Neuron (in vitro differentiated cells): ENCODE results near the gene MYOD1.
A peak's percentile ranks its signal among the peaks of the same experiment; 100 is the strongest.

Source experiments
- H2AFZ ChIP-seq: one replicate; pipeline ENCODE4 v1.6.1; 2013; ENCODE audit warnings: low read depth, mild to moderate bottlenecking, inconsistent platforms, low read length, moderate library complexity
- H3K27me3 ChIP-seq: one replicate; pipeline ENCODE4 v1.6.1; 2013; ENCODE audit warnings: low read length; ENCODE audit not compliant: insufficient read depth
- H3K36me3 ChIP-seq: one replicate; pipeline ENCODE4 v1.6.1; 2013; ENCODE audit warnings: low read length; ENCODE audit not compliant: insufficient read depth
- H3K4me1 ChIP-seq: one replicate; pipeline ENCODE4 v1.6.1; 2013; ENCODE audit warnings: low read length; ENCODE audit not compliant: insufficient read depth
- H3K4me3 ChIP-seq: 2 replicates; pipeline ENCODE4 v1.5.1; 2013; ENCODE audit warnings: mild to moderate bottlenecking, low read length, moderate library complexity
- H3K9me3 ChIP-seq: one replicate; pipeline ENCODE4 v1.6.1; 2013; ENCODE audit warnings: low read length

MYOD1 gene

DNA sequence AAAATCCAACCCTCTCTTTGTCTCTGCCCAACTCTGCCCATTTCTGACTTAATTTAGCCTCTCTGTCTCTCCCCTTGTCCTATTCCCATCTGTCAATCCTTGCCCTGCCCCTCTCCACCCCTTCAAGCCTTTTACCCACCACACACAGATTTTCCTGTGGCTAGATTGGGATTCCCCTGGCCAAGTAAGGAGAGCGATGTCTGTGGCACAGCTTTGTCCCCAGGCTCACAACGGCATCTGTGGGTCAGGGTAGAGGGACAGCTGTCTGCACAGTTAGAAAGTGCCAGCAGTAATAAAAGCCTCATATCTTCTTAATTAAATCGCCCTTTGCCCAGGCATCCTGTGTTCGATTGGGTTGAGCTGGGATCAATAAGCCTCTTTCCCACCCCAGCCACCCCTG lies 13.9 kb downstream of the MYOD1 start:
- Histone ChIP-seq H3K36me3 (no peaks in the 10 kb centered on the region), H3K4me1 (peaks cover 25% of the 10 kb centered on the region), H3K4me3 (no peak overlapping the region), H3K9me3 (no peaks in the 10 kb centered on the region), H3K27me3 (no peaks in the 10 kb centered on the region), H2AFZ (no peak overlapping the region)

DNA sequence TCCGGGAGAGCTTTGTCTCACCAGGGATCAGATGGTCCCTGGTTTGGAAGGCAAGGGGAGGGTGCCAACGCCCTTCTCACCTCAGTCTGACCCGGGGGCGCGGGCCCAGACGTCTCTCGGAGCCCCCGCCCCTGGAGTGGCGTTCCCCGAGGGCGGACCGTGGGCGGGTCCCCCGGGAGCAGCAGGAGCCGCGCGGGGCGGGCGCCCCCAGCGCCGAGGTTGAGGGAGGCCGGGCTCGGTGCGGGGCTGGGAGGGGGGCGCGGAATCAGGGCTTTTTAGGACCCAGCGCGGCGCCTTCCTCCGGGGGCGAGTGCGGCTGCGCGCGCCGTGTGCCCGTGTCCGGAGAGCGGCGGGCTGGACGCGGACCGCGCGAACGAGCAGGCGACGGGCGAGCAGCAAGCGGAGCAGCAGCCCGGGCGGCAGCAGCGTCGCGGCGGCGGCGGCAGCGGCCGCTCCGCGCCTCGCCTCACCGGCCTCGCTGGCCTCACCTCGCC lies 15.1 kb downstream of the MYOD1 start, which contains the start of gene KCNC1:
KCNC1 (plus strand) TSS at position 364 of the 494 bp plus-strand sequence. CDS start 1,222 bp downstream, outside the sequence.
- Histone ChIP-seq H3K9me3 (no peaks in the 10 kb centered on the region), H3K27me3 (no peaks in the 10 kb centered on the region), H3K4me1 (peaks cover 37% of the 10 kb centered on the region), H2AFZ (peak within 1 kb of the TSS; percentile 46), H3K36me3 (no peaks in the 10 kb centered on the region), H3K4me3 (peak within 1 kb of the TSS; percentile 64)

DNA sequence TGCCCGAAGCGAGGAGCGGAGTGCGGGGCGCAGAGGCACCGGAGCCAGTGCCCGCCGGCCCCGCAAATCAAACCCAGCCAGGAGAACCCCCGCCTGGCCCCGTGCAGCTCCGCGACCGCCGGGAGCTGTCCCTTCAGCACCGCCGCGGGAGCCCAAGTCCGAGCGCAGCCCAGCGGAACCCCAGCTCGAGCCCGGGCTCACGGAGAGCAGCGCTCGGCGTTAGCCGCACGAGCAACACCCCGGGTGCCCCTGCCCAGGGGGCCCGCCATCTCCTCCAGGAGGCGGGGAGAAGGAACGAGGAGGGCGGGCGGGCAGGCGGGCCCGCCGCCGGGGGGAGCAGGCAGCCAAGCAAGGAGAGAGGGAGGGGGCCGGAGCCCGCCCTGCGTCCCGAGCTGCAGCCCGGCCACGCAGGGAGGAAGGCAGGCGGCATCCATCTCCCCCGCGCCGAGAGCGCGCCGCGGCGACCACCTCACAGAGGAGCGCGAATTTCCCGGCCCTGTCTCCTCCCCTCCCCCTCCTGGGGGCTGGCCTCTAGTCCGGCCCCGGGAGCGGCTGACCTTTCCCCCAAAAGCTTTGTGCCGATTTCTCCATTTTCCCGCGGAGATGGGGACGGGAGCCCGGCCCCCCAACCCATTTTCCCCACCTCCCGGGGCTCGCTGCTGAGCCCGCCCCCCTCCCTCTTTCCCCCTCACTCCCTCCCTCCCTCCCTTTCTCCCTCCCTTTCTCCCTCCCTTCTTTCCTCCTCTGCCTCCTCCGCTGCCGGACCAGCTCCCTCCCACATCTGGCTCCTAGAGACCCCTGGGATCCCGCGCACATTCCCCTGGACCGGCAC lies 15.8 kb downstream of the MYOD1 start:
- H3K9me3 ChIP-seq: no peaks in the 10 kb centered on the region
- peak overlapping the region; percentile 46 for H2AFZ ChIP-seq
- peak overlapping the region; percentile 64 for H3K4me3 ChIP-seq
- no peaks in the 10 kb centered on the region for H3K36me3 ChIP-seq
- no peaks in the 10 kb centered on the region for H3K27me3 ChIP-seq
- peaks cover 39% of the 10 kb centered on the region for H3K4me1 ChIP-seq

DNA sequence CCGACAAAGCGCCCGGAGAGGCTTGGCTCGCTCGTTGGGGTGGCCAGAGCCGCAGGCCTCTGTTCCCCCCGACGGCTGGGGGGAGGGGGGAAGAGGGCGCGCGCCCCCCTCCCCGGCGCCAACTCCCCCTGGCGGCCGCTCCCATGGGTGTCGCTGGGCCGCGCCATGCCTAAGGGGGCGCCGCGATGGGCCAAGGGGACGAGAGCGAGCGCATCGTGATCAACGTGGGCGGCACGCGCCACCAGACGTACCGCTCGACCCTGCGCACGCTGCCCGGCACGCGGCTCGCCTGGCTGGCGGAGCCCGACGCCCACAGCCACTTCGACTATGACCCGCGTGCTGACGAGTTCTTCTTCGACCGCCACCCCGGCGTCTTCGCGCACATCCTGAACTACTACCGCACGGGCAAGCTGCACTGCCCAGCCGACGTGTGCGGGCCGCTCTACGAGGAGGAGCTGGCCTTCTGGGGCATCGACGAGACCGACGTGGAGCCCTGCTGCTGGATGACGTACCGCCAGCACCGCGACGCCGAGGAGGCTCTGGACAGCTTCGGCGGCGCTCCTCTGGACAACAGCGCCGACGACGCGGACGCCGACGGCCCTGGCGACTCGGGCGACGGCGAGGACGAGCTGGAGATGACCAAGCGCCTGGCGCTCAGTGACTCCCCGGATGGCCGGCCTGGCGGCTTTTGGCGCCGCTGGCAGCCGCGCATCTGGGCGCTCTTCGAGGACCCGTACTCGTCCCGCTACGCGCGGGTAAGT lies 16.6 kb downstream of the MYOD1 start:
- Histone ChIP-seq H3K4me3 (peak overlapping the region; percentile 64), H2AFZ (no peak overlapping the region), H3K9me3 (no peaks in the 10 kb centered on the region), H3K36me3 (no peaks in the 10 kb centered on the region), H3K4me1 (peaks cover 39% of the 10 kb centered on the region), H3K27me3 (no peaks in the 10 kb centered on the region)

DNA sequence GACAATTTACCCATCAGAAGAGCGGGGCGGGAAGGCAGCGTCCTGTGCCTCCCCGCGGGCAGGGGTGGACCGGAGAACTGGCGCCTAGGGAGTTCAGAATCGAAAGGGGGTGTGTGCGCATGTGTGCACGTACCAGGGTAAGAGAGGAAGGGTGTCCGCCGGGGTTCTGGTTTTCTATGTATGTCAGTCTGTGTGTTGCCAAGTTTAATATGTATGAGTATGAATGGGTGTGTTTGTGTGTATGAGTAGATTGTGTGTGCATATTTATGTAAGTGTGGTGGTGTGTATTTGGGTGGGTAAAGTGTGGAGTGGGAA lies 17.2 kb downstream of the MYOD1 start:
- H3K27me3 ChIP-seq: no peaks in the 10 kb centered on the region
- peak overlapping the region; percentile 64 for H3K4me3 ChIP-seq
- no peak overlapping the region for H2AFZ ChIP-seq
- no peaks in the 10 kb centered on the region for H3K9me3 ChIP-seq
- H3K4me1 ChIP-seq: peaks cover 39% of the 10 kb centered on the region
- no peaks in the 10 kb centered on the region for H3K36me3 ChIP-seq

DNA sequence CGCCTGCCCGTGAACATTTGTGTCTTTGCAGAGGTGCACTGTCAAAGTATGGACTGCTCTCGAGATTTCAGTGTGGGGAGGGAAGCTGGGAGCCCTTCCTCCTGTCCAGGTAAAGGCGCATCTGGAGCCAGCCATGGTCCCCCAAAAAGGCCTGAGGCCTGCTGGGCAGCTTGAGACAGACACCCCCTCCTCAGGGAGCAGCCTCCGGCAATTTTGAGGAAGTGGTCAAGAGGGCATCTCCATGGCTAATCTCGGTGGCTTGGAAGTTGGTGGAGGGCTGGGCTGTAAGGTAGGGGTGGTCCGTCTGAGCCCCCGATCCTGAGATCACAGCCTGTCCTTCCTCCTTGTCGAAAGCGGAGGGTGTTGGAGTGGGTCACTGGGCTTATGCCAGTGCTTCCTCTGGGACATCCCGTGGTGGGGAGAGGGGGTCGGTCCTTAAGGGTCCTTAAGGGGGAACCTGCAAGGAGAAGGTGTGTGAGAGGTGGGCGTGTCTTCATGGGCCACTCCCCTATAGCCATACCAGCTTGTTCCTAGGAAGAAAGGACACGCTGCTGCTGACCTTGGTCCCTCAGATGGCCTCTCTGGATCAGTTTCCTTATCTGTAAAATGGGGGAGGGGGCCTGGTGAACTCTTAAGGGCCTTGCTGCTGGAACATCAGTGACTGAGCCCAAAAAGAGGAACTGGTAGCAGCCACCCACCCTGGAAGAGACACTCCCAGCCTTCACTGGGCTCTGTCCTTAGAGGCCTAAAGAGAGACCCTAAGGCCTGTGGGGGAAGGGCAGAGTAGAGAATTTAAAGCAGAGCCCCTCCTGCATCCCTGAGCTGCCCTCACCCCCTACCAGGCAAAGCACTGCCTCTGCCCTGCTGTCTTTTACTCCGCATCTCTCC lies 17.8 kb downstream of the MYOD1 start:
- Histone ChIP-seq H3K9me3 (no peaks in the 10 kb centered on the region), H3K4me1 (peaks cover 39% of the 10 kb centered on the region), H2AFZ (no peak overlapping the region), H3K4me3 (peak overlapping the region; percentile 64), H3K36me3 (no peaks in the 10 kb centered on the region), H3K27me3 (no peaks in the 10 kb centered on the region)

DNA sequence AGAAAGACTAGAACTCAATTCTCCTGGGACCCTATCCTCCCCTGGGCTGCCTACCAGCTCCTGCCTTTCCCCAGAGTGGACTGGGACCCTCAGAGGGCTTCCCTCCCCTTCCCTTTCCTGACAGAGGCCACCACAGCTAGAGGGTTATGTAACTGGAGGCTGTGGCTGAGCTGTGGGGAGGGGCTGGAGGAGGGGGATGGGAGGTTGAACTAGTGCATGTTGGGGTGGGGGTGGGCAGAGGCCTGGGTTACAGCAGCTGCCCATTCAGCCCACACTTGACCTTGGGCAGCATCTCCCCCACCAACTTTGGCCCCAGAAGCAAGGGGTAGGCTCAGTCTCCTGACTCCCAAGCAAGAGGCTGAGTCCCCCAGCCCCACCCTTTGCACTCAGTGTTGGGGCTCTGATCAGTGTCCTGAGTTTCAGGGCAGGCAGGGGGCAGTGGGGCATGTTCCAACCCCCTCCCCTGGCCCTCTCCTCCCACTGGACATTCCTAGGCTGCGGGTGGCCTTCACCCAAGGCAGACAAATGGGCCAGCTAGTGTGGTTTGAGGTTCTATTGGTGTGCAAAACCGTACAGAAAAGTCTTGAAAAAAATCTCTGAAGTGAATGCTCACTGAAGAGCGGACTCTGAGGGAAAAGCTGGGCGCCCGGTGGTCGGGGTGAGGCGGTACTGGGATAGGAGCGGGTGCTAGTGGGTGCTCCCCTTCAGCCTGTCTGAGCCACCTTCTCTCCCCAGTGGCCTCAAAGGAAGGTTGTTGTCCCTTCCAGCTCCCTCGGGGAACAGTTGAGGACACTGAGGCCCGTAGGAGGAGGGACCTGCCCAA lies 19.0 kb downstream of the MYOD1 start:
- Histone ChIP-seq H3K9me3 (no peaks in the 10 kb centered on the region), H2AFZ (no peak overlapping the region), H3K4me1 (peaks cover 39% of the 10 kb centered on the region), H3K36me3 (no peaks in the 10 kb centered on the region), H3K27me3 (no peaks in the 10 kb centered on the region), H3K4me3 (peak overlapping the region; percentile 64)

DNA sequence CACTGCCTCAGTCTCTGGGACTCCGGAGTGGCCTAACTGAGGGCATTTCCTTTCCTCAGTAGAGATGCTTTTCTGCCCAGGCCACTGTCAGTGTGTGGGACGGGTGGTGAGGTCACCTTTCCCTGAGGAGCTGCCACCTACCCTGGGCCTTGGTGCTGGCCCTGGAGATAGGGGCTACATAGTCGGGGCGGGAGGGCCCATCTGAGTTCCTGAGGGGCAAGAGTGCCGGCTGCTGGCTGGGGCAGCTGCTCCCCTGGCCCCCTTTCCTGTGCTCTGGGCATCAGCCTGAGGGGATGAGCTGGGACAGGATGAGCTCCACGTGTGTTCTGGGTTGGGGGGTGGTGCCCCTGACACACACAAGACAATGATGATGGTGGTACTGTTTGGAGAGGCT lies 20.6 kb downstream of the MYOD1 start:
- H2AFZ ChIP-seq: no peak overlapping the region
- no peaks in the 10 kb centered on the region for H3K9me3 ChIP-seq
- no peaks in the 10 kb centered on the region for H3K36me3 ChIP-seq
- H3K27me3 ChIP-seq: no peaks in the 10 kb centered on the region
- H3K4me3 ChIP-seq: no peak overlapping the region
- peaks cover 39% of the 10 kb centered on the region for H3K4me1 ChIP-seq

DNA sequence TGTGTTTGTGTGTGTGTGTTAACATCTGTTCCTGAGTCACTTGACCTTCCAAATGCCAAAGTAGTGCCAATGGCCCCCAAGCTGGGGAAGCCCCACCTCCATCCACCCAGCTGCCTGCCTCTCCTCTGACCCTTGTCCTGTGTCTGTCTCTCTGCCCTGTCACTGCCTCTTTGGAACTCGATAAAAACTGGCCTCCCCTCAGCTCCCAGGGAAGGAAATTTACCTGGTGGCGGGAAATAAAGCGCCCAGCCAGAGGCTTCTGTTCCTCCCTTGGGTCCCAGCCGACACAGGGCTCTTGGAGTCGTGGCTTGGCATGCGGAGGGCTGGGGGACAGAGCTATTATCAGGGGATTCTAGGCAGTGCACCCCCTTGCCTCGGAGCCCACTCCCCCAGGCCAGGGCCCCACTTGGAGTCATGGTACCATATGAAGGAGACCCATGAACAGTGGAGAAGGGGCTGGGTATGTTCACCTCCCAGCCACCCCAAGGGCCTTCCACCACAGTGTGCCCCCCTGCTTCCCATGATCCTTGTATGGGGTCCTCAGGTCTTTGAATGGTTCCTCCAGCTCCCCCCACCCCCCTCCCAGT lies 21.4 kb downstream of the MYOD1 start:
- Histone ChIP-seq H3K27me3 (no peaks in the 10 kb centered on the region), H3K36me3 (no peaks in the 10 kb centered on the region), H3K4me3 (no peak overlapping the region), H3K4me1 (peaks cover 39% of the 10 kb centered on the region), H2AFZ (no peak overlapping the region), H3K9me3 (no peaks in the 10 kb centered on the region)

DNA sequence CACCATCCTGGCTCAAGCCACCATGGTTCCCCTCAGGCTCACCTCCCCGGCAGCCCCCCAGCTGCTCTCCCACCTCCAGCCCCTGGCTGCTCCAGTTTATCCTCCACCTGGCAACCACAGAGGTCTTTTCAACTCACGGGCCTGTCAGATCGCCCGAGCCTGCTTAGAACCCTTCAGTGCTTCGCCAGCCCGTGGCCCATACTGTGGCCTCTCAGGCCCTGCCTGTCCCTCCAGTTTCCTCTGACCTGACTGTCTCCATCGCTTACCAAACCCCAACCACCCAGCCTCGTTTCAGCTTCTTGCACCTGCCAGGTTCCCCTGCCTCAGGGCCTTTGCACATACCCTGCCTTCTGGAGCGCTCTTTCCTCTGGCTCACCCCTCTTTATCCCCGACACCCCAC lies 22.1 kb downstream of the MYOD1 start:
- H3K27me3 ChIP-seq: no peaks in the 10 kb centered on the region
- H3K36me3 ChIP-seq: no peaks in the 10 kb centered on the region
- H3K4me3 ChIP-seq: no peak overlapping the region
- H3K4me1 ChIP-seq: peaks cover 32% of the 10 kb centered on the region
- H3K9me3 ChIP-seq: no peaks in the 10 kb centered on the region
- H2AFZ ChIP-seq: no peak overlapping the region

DNA sequence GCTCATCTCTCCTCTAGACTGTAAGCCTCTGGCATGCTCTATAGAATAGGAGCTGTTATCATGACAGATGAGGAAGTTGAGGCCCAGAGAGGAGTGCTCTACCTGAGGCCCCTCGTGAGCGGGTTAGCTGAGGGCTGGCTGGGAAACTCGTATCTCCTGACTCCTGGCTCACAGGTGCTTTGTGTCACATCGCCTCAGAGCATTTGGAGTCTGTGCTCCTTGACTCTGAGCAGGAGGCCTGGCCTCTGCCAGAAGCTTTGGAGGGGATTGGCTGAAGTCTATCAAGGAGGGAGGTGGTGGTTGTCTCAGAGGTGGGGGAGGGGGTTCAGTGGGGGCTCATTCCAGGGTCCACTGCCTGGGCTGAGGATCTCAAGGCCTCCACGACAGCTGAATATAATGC lies 22.6 kb downstream of the MYOD1 start:
- Histone ChIP-seq H3K9me3 (no peaks in the 10 kb centered on the region), H3K4me3 (no peak overlapping the region), H2AFZ (no peak overlapping the region), H3K27me3 (no peaks in the 10 kb centered on the region), H3K36me3 (no peaks in the 10 kb centered on the region), H3K4me1 (peaks cover 27% of the 10 kb centered on the region)
